HepG2 (cell line): ENCODE results near the gene GCLC. TPM values are rescaled to one million over a fixed set of nuclear protein-coding genes. Genes with fewer than 3 reads are reported as not detected.

ENCODE experiments used
- ATAC-seq: fragments of 200-7000 bp; cut with Tn5 transposase; 3 replicates; pipeline ENCODE4 v1.9.1; 2020; ENCODE audit warnings: mild to moderate bottlenecking, moderate library complexity
- BruUV-seq: library from RNA; stranded (reverse); fragments of 400-500 nt; replicated peaks from 2 replicates; lab custom pipeline; 2021; lab: Mats Ljungman, UMichigan
- CTCF ChIA-PET: fragments of 300-600 bp; formaldehyde crosslinking; extraction: SDS; loops from one replicate; lab custom pipeline; 2021; ENCODE audit warnings: low total read pairs, inconsistent platforms, low intra/inter-chr PET ratio; lab: Yijun Ruan, JAX
- POLR2A ChIA-PET: fragments of 350-600 bp; sonication (Branson Sonifier 250); formaldehyde crosslinking; loops from one replicate; lab custom pipeline; 2020; ENCODE audit warnings: antibody characterized with exemption, inconsistent platforms; lab: Yijun Ruan, JAX
- DNase-seq: peaks from one replicate; pipeline ENCODE4 v3.0.0-alpha.2; 2015; ENCODE audit warnings: low spot score
- FAIRE-seq: peaks from 3 replicates; lab custom pipeline; 2011; peaks lifted over from hg19 to GRCh38; lab: Jason Lieb, UNC
- H2AFZ ChIP-seq: one replicate; pipeline ENCODE4 v1.6.1; 2011; ENCODE audit warnings: low read length, inconsistent platforms
- H3K27ac ChIP-seq: fragments of 300-600 bp; 3 replicates; pipeline ENCODE4 v1.8.0; 2011; ENCODE audit warnings: mixed run types, mild to moderate bottlenecking, mixed read lengths, low read length, inconsistent platforms; ENCODE audit not compliant: insufficient read depth; ENCODE audit errors: extremely low read length
- H3K27me3 ChIP-seq, 2 experiments: fragments of 200-600 bp in 1 of 2; 2 replicates in 1 of 2; 3 replicates in 1 of 2; pipeline versions ENCODE4 v1.6.0 to v1.8.0; 2011; ENCODE audit warnings: low read length in 2 of 2, mild to moderate bottlenecking in 2 of 2, moderate library complexity in 2 of 2, inconsistent platforms in 1 of 2; ENCODE audit not compliant: insufficient read depth in 2 of 2, control insufficient read depth in 1 of 2
- H3K36me3 ChIP-seq, 2 experiments: fragments of 200-600 bp in 1 of 2; replicated peaks in 1 of 2; 2 replicates in 1 of 2; 3 replicates in 1 of 2; pipeline versions ENCODE4 v1.5.1 to v1.8.0; 2011; ENCODE audit warnings: low read length in 2 of 2, inconsistent platforms in 1 of 2; ENCODE audit not compliant: insufficient read depth in 2 of 2, control insufficient read depth in 1 of 2
- H3K4me1 ChIP-seq: 2 replicates; pipeline ENCODE4 v1.5.1; 2012; ENCODE audit warnings: low read length, inconsistent platforms; ENCODE audit not compliant: insufficient read depth
- H3K4me2 ChIP-seq: 2 replicates; pipeline ENCODE4 v1.6.0; 2011; ENCODE audit warnings: low read depth, low read length, inconsistent platforms
- H3K4me3 ChIP-seq, 3 experiments: fragments of 200-600 bp in 1 of 3; sonication (generic), shearing (Covaris generic) in 1 of 3; replicated peaks in 1 of 3; 2 replicates each; pipeline ENCODE4 v1.5.1; 2011 to 2016; ENCODE audit warnings: low read length in 3 of 3, inconsistent platforms in 2 of 3, low read depth in 2 of 3, mild to moderate bottlenecking in 2 of 3, control low read depth in 1 of 3, mixed read lengths in 1 of 3; ENCODE audit not compliant: insufficient read depth in 1 of 3
- H3K79me2 ChIP-seq: one replicate; pipeline ENCODE4 v1.6.1; 2011; ENCODE audit warnings: low read length, inconsistent platforms; ENCODE audit not compliant: insufficient read depth
- H3K9ac ChIP-seq: 2 replicates; pipeline ENCODE4 v1.6.0; 2011; ENCODE audit warnings: mild to moderate bottlenecking, low read depth, low read length, inconsistent platforms; ENCODE audit not compliant: insufficient read depth
- H3K9me3 ChIP-seq: 2 replicates; pipeline ENCODE4 v1.5.1; 2012; ENCODE audit warnings: mild to moderate bottlenecking, low read length
- H4K20me1 ChIP-seq: 2 replicates; pipeline ENCODE4 v1.6.0; 2011; ENCODE audit warnings: inconsistent platforms, mild to moderate bottlenecking, low read length, moderate library complexity; ENCODE audit not compliant: insufficient read depth
- CREBL2 ChIP-seq: sonication (generic); formaldehyde crosslinking; IDR thresholded peaks from 2 replicates; pipeline ENCODE4 v1.8.1; 2023; ENCODE audit warnings: missing genetic modification reagents, mild to moderate bottlenecking, borderline replicate concordance
- IRX3 ChIP-seq: sonication (generic); formaldehyde crosslinking; IDR thresholded peaks from 2 replicates; pipeline ENCODE4 v1.8.1; 2023; ENCODE audit warnings: mild to moderate bottlenecking, low read depth, missing genetic modification reagents, borderline replicate concordance
- SMYD3 ChIP-seq: sonication (generic); formaldehyde crosslinking; IDR thresholded peaks from 2 replicates; pipeline ENCODE4 v1.8.1; 2023; ENCODE audit warnings: mild to moderate bottlenecking, missing genetic modification reagents
- ZNF530 ChIP-seq: sonication (generic); formaldehyde crosslinking; IDR thresholded peaks from 2 replicates; pipeline ENCODE4 v1.5.0; 2020; ENCODE audit warnings: low read depth, mild to moderate bottlenecking, missing genetic modification reagents
- ZNF691 ChIP-seq: sonication (generic); formaldehyde crosslinking; IDR thresholded peaks from 2 replicates; pipeline ENCODE4 v1.4.0; 2020; ENCODE audit warnings: missing genetic modification reagents, low read depth, mild to moderate bottlenecking, borderline replicate concordance
- WGBS: methylation state at CpG from one replicate; pipeline ENCODE4 v1.1.6; 2017; ENCODE audit warnings: low lambda C conversion rate; 5-methylcytosine and 5-hydroxymethylcytosine counted together
- in situ Hi-C: cut with HindIII; loops from 2 replicates; pipeline ENCODE4 v1.10.0; 2017; ENCODE audit warnings: low pct_unique_long_range_greater_than_20kb; ENCODE audit not compliant: extremely low pct_ligation_motif_present
- intact Hi-C: fragments of 100-400 bp; cut with micrococcal nuclease; formaldehyde crosslinking; loops from one replicate; pipeline ENCODE4 v1.10.0; 2022; ENCODE audit not compliant: unreplicated experiment
- polyA plus RNA-seq, 8 experiments: library from polyadenylated mRNA; depleted of rRNA in 3 of 8; stranded (reverse) in 7 of 8; unstranded in 1 of 8; fragments of >200 nt; fragmentation: Illumina TruSeq in 4 of 8; extraction: Trizol in 4 of 8; gene quantifications; 2 replicates each; pipeline versions ENCODE4 v1.2.1 to v1.2.3, GENCODE V29; 2011 to 2016; ENCODE audit warnings: low read depth in 4 of 8, missing spikeins in 1 of 8, mixed read lengths in 1 of 8; ENCODE audit not compliant: insufficient read depth in 1 of 8
- total RNA-seq, 5 experiments: library from RNA; depleted of rRNA; stranded (reverse); fragments of >200 nt; fragmentation: Illumina TruSeq; extraction: Trizol; gene quantifications; 2 replicates each; pipeline ENCODE4 v1.2.3, GENCODE V29; 2016; ENCODE audit warnings: low read depth in 1 of 5

GCLC gene
- total and polyA plus RNA-seq, 2 of the 13 experiments (the other 11 are each of a cell fraction or from before 2014, with no cell fraction given): 35.3 to 84.6 TPM

- Histone ChIP-seq H3K9ac (no peak overlapping the region), H3K4me3 (no peak overlapping the region), H2AFZ (no peak overlapping the region), H3K9me3 (no peaks in the 10 kb centered on the region), H3K79me2 (no peaks in the 10 kb centered on the region), H4K20me1 (no peaks in the 10 kb centered on the region), H3K4me1 (peaks cover 14% of the 10 kb centered on the region), H3K4me2 (no peak overlapping the region), H3K27ac (no peak overlapping the region), H3K36me3 (no peaks in the 10 kb centered on the region), H3K27me3 (peaks cover 0 to 12% of the 10 kb centered on the region in 2 experiments; a peak in 3 of 5 replicates)
- POLR2A ChIA-PET: no interaction called here
- WGBS: 3% methylated on average over 1 of the region's 1 CpG
- no peak for TF ChIP-seq SMYD3 (CRISPR knock-in tag)
- TF ChIP-seq CREBL2 (CRISPR knock-in tag): no peak
- no peak for TF ChIP-seq IRX3 (CRISPR knock-in tag)
- no peak for TF ChIP-seq ZNF530 (CRISPR knock-in tag)
- TF ChIP-seq ZNF691 (CRISPR knock-in tag): no peak
- FAIRE-seq (no peak), DNase-seq (no peak), ATAC-seq (no peak)
- in situ Hi-C loops (no loop called here), intact Hi-C loops (no loop called here)
- CTCF ChIA-PET: no interaction called here
- no TSS peak for BruUV-seq
Measured at GRCh38 chr6:53461041-53461656, 83.8 kb downstream of the GCLC start.
